Fibroblast of skin of right quadriceps (primary cell): ENCODE results near the gene C10orf143.
"Not testable (repeated sequence)": the region's sequence is repeated elsewhere in the genome, so short reads cannot be mapped to it uniquely, and the experiment has no call there.

ENCODE experiments used
- DNase-seq: peaks from one replicate; pipeline ENCODE4 v3.0.0-alpha.2; 2013

C10orf143 gene

DNA sequence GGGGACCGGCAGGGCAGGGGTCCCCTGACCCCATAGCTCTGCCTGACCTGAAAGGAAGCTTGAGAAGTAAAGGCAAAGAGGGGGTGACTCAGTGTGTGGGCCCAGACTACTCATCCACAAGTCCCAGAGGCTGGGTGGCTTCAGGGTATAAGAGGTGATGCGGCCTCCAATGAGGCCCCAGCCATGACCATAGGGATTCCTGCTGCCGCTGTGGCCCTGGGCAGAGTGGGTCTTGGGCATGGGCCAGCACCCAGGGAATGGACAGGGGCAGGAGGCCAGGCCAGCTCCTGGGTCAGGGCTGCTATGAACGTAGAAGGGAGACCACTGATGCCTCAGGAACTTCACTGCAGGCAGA is 82.2 kb downstream of the C10orf143 start:
- no peak for DNase-seq

- DNase-seq: no peak
Measured at GRCh38 chr10:130027716-130028464, 82.7 kb downstream of the C10orf143 start.

GRCh38 chr10:130026670-130027456 is 83.8 kb downstream of the C10orf143 start:
- DNase-seq: no peak

GRCh38 chr10:130025811-130026485 is 84.7 kb downstream of the C10orf143 start:
- DNase-seq: no peak

DNA sequence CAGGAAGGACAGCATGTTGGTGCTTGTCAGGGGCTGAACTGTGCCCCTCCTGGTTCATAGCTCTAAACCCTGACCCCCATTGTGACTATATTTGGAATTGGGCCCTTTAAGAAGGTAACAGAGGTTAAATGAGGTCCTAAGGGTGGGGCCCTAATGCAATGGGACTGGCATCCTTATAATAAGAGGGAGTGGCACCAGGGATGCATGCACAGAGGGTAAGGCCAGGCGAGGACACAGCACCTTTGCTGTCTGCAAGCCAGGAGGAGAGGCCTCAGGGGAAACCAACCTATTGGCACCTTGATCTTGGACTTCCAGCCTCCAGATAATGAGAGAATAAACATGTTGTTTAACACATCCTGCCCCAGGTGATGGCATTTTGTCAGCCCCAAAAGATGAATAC is 85.3 kb downstream of the C10orf143 start:
- no peak for DNase-seq

- no peak for DNase-seq
Measured at GRCh38 chr10:130024779-130025325, 85.8 kb downstream of the C10orf143 start.

DNA sequence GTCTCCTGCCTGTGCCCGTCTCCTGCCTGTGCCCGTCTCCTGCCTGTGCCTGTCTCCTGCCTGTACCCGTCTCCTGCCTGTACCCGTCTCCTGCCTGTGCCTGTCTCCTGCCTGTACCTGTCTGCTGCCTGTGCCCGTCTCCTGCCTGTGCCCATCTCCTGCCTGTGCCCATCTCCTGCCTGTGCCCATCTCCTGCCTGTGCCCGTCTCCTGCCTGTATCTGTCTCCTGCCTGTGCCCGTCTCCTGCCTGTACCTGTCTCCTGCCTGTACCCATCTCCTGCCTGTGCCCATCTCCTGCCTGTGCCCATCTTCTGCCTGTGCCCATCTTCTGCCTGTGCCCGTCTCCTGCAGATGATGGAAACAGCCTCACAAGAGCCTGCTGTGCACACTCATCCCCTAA is 86.3 kb downstream of the C10orf143 start:
- DNase-seq: not testable (repeated sequence)

DNA sequence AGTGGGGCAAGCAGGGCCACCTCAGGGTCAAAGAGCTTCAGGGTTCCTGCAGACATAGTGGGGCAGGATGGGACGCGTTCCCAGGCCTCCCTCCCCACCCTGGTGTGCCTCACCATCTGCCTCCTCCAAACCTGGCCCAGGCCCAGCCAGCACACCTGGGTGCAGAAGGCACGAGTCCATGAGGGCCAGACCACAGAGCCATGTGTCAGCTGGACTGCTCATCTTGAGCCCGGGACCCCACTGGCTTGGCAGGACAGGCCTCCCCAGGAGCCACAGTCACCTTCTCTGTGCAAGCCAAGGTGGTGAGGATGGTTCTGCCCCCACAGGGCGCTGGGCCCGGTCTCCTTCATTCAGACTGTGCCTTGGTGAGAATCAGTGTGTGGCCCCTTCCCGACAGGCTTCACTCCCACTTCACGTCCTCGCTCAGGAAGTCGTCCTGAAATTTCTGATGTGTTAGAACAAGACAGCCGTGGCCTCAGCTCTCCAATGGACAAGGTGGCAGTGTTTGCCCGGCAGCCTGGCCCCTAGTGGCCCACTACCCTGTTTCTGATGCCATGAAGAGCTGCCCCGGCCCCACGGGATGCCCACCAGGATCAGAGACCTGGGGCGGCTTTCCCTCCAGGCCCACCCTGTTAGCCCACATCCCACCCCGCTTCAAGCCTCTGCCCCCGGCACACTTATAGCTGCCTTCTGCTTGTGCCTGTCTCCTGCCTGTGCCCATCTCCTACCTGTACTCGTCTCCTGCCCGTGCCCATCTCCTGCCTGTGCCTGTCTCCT is 87.0 kb downstream of the C10orf143 start:
- no peak for DNase-seq

DNA sequence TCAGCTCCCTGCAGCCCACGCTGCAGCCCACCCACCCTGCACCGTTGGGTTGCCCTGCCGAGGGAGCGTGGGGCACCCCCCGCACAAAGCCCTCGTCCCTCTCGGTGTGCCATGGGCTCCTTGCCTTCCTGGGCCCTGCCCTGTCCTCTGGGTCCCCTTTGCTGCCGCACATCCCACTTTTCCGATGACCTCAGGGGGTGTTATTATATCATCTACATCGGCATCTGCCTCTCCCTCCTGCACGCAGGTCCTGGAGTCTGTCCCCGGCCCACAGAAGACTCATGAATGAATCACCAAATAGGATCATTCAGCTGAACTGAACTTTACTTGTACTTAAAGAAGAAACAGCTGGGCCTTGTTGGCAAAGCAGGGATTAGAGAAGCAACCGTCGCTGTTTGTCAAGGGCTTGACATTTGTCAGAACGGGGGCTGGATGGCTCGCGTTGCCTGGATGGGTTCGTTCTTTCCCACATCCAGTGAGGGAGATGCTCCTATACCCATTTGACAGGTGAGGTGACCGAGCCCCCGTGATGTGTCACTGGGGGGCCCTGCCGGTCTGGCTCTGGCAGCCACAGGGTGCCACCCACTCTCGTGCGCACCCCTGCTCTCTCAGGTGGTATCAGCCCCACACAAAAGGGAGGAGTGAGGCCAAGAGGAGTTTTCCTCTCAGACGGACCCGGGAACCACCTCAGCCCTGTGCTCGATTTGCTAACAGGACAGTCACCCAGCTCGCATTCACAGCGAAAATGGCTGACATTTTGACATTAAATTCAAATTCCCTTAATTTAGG is 87.9 kb downstream of the C10orf143 start:
- DNase-seq: peak; percentile 93

- no peak for DNase-seq
Measured at GRCh38 chr10:130022086-130022485, 88.5 kb downstream of the C10orf143 start.

DNA sequence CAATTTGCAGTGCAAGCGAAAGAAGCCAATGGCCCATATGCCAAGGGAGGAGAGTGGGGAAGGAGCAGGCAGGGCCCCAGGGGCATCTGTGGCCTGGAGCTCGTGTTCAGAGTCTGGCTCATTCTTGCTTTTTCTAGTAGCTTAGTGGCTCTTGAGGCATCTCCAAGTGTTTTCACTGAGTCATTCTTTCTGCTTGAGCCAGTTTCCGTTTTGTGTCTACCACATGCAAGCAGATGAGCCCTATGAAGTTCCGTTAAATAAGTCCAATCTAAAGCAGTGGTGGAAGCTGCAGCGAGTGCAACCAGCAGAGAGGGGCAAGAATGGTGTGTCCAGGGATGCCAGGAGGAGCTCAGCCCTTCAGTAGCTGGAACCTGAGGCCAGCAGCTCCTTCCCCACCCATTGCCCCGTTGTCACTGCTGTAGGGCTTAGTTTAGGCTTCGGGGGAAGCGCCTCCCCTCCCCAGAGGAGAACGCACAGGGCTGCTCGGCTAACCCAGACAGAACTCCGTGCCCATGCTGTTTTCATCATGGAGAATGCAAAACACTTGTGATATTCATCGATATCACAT is 89.2 kb downstream of the C10orf143 start:
- DNase-seq: peak; percentile 93

DNA sequence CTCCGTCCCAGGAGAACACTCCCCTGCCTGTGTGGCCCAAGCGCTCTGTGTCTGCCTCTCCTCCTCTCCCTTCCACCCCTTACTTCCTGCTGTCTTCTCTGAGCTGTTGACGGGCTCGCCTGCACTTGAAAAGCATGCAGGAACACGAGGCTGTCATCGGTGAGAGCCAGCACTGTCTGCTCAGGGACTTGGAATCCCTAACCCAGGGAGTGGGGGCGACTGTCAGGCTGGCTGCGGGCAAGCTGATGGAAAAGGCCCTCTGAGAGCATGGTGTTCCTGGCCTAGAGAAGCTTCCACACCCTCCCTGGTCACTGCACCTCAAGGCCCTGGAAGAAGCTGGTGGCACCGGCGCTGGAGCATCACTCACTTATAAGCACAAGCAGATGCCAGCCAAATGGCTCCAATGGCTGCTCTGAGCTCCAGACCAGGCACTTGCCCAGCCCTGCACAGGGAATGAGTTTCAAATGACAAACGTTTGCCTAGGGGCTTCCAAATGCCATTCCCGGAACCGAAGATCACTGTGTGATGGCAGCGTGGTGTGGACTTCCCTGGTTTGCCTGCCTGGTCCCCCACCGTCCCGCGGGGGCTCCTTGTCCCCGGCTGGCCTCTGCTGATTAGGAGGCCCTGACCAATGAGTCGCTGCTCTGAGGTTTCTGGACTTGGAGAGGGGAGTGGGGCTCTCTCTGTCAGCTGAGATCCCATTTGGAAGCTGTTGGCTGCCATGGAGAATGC is 89.8 kb downstream of the C10orf143 start:
- DNase-seq: peak; percentile 44

DNA sequence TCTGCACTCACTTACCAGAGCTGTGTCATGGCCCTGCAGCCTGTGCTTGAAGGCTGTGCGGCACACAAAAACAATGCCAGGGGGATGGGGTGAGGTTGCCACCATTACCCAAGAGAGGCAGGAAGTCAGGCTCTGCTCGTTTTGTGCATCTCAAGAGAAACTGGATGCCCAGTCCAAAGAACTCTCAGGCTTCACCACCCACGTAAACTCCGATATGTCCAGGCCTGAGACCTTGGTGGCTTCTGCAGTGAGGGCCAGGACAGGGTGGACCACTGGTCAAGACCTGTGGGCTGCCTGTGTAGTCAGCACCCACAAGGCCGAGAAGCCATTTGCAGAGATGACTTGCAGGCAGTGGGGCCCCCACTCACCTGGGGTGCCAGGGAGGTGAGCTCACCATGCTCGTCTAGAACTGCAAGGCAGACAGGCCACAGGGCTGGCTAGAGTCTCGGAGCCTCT is 91.9 kb downstream of the C10orf143 start:
- DNase-seq: no peak

GRCh38 chr10:130018265-130018664 is 92.4 kb downstream of the C10orf143 start:
- peak; percentile 65 for DNase-seq

DNA sequence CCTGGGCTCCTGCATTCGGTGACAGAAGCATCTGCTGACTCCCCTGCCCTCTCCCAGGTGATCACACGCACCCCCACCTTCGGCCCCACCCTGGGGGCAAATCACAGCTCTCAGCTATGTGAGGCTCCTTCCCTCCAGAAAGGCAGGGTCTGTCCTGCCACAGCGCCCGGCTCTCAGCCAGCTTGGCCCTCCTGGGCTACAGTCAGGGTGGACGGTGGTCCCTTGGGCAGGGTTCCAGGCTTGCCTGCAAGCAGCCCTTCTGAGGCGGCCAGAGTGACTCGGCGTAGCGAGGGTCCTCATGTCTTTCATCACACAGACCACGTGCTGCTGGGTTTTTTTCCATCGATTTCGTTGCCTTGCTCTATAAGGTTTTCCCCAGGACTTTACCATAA is 93.0 kb downstream of the C10orf143 start:
- DNase-seq: no peak

- DNase-seq: no peak
Measured at GRCh38 chr10:130016993-130017630, 93.5 kb downstream of the C10orf143 start.

- DNase-seq: no peak
Measured at GRCh38 chr10:130016095-130016494, 94.5 kb downstream of the C10orf143 start.

GRCh38 chr10:130015075-130015695 is 95.4 kb downstream of the C10orf143 start:
- no peak for DNase-seq

DNA sequence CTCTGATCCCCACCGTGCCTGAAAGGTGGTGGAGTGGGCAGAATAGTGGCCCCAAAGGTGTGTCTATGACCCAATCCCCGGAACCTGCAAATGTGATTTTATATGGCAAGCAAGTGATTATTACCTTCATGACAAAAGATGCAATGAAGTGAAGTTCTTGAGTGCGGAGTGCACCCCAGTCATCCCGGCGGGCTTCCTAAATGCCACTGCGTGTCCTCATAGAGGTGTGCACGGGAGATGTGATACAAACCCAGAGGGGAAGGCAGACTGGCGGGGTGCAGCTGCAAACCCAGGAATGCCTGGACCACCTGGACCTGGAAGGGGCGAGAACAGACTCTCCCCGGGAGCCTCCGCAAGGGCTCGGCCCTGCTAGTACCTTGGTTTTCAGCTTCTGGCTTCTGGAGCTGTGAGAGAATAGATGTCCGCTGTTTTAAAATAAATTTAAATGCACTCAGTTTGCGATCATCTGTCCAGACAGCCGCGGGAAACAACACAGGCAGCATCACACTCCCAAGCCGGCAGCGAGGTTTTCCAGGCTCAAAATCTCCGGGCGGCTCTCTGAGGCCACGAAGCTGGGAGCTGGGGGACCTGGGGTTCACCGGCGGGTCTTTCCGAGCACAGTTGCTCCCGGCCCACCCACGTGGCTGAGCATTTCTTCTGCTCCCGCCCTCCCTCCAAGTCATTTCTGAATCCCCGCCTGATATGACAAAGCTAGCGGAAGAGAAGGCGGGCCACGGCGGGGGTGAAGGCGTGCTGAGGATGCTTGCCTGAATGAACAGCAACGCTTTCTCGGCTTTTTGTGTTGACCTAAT is 96.2 kb downstream of the C10orf143 start:
- DNase-seq: no peak
